NCI-H2196 treated with DMSO at 0.1 percent for 48 hours (cell line): ENCODE data around the gene C1QTNF12.

Experiments
- DNase-seq: peaks from one replicate; lab custom pipeline; 2025; ENCODE audit not compliant: unreplicated experiment; lab: John Stamatoyannopoulos, UW

C1QTNF12 gene

GRCh38 chr1:1246577-1247340, at the start of gene C1QTNF12:
TSS of gene C1QTNF12 (minus strand) at chr1:1246722. CDS start at chr1:1246690, 32 bp downstream.
- DNase-seq, result no peak

GRCh38 chr1:1295154-1295923, 48.8 kb upstream of the C1QTNF12 start:
- no peak for DNase-seq

GRCh38 chr1:1294250-1294890, 47.8 kb upstream of the C1QTNF12 start:
- DNase-seq, result no peak

- no peak for DNase-seq
Observed at GRCh38 chr1:1293263-1294249, 47.0 kb upstream of the C1QTNF12 start.

- no peak for DNase-seq
Observed at GRCh38 chr1:1292851-1293250, 46.3 kb upstream of the C1QTNF12 start.

- no peak for DNase-seq
Observed at GRCh38 chr1:1292442-1292779, 45.9 kb upstream of the C1QTNF12 start.

GRCh38 chr1:1291548-1292441, 45.3 kb upstream of the C1QTNF12 start:
- peak; percentile 55 for DNase-seq

- DNase-seq, result no peak
Observed at GRCh38 chr1:1291023-1291528, 44.6 kb upstream of the C1QTNF12 start.

GRCh38 chr1:1290238-1290731, 43.8 kb upstream of the C1QTNF12 start:
- no peak for DNase-seq

- DNase-seq, result no peak
Observed at GRCh38 chr1:1287288-1288110, 41.0 kb upstream of the C1QTNF12 start.

GRCh38 chr1:1286313-1287261, 40.1 kb upstream of the C1QTNF12 start:
- no peak for DNase-seq

GRCh38 chr1:1285611-1286311, 39.2 kb upstream of the C1QTNF12 start:
- no peak for DNase-seq

- DNase-seq, result no peak
Observed at GRCh38 chr1:1285102-1285571, 38.6 kb upstream of the C1QTNF12 start.

- DNase-seq, result no peak
Observed at GRCh38 chr1:1284221-1285101, 37.9 kb upstream of the C1QTNF12 start.

GRCh38 chr1:1283821-1284220, 37.3 kb upstream of the C1QTNF12 start:
- no peak for DNase-seq

GRCh38 chr1:1282998-1283397, 36.5 kb upstream of the C1QTNF12 start:
- DNase-seq, result no peak
